IPS-15b (cell line): ENCODE results near the gene TTC39A.
A peak's percentile ranks its signal among the peaks of the same experiment; 100 is the strongest.

Source experiments
- H3K27me3 ChIP-seq: one replicate; pipeline ENCODE4 v1.6.1; 2013; ENCODE audit warnings: low read length; ENCODE audit not compliant: control insufficient read depth, insufficient read depth
- H3K36me3 ChIP-seq: one replicate; pipeline ENCODE4 v1.6.1; 2013; ENCODE audit warnings: low read length; ENCODE audit not compliant: control insufficient read depth, insufficient read depth
- H3K4me1 ChIP-seq: one replicate; pipeline ENCODE4 v1.6.1; 2013; ENCODE audit warnings: mild to moderate bottlenecking, low read length; ENCODE audit not compliant: control insufficient read depth, insufficient read depth
- H3K4me3 ChIP-seq: one replicate; pipeline ENCODE4 v1.5.1; 2013; ENCODE audit warnings: low read depth, low read length
- H3K9ac ChIP-seq: one replicate; pipeline ENCODE4 v1.6.1; 2013; ENCODE audit warnings: low read depth, mild to moderate bottlenecking, low read length
- H3K9me3 ChIP-seq: one replicate; pipeline ENCODE4 v1.6.1; 2013; ENCODE audit warnings: mild to moderate bottlenecking, low read length; ENCODE audit not compliant: control insufficient read depth, insufficient read depth

The TTC39A gene

GRCh38 chr1:51247499-51247898, 82.9 kb downstream of the TTC39A start:
- Histone ChIP-seq H3K9me3 (no peaks in the 10 kb centered on the region), H3K4me3 (no peak overlapping the region), H3K27me3 (no peaks in the 10 kb centered on the region), H3K9ac (no peak overlapping the region), H3K36me3 (no peaks in the 10 kb centered on the region), H3K4me1 (no peaks in the 10 kb centered on the region)

- H3K4me3 ChIP-seq, result no peak overlapping the region
- H3K9ac ChIP-seq, result no peak overlapping the region
- no peaks in the 10 kb centered on the region for H3K36me3 ChIP-seq
- H3K9me3 ChIP-seq, result no peaks in the 10 kb centered on the region
- H3K4me1 ChIP-seq, result no peaks in the 10 kb centered on the region
- H3K27me3 ChIP-seq, result no peaks in the 10 kb centered on the region
Observed at GRCh38 chr1:51247022-51247421, 83.3 kb downstream of the TTC39A start.

- H3K9me3 ChIP-seq, result no peaks in the 10 kb centered on the region
- H3K4me1 ChIP-seq, result peaks cover 8% of the 10 kb centered on the region
- H3K27me3 ChIP-seq, result no peaks in the 10 kb centered on the region
- H3K36me3 ChIP-seq, result no peaks in the 10 kb centered on the region
- no peak overlapping the region for H3K9ac ChIP-seq
- H3K4me3 ChIP-seq, result no peak overlapping the region
Observed at GRCh38 chr1:51242546-51242945, 87.8 kb downstream of the TTC39A start.

GRCh38 chr1:51241119-51241518, 89.2 kb downstream of the TTC39A start:
- Histone ChIP-seq H3K4me1 (peaks cover 8% of the 10 kb centered on the region), H3K27me3 (no peaks in the 10 kb centered on the region)

GRCh38 chr1:51240084-51240483, 90.3 kb downstream of the TTC39A start:
- Histone ChIP-seq H3K27me3 (peaks cover 6% of the 10 kb centered on the region), H3K4me3 (no peak overlapping the region), H3K9ac (no peak overlapping the region), H3K36me3 (peaks cover 4% of the 10 kb centered on the region), H3K9me3 (no peaks in the 10 kb centered on the region), H3K4me1 (peaks cover 13% of the 10 kb centered on the region)

More at GRCh38 chr1:51241119-51241518, 89.2 kb downstream of the TTC39A start:
- Histone ChIP-seq H3K36me3 (peaks cover 4% of the 10 kb centered on the region), H3K9ac (no peak overlapping the region), H3K9me3 (no peaks in the 10 kb centered on the region), H3K4me3 (no peak overlapping the region)

- Histone ChIP-seq H3K36me3 (peaks cover 4% of the 10 kb centered on the region), H3K4me1 (peaks cover 16% of the 10 kb centered on the region), H3K4me3 (peak overlapping the region; percentile 94), H3K9me3 (no peaks in the 10 kb centered on the region), H3K27me3 (peaks cover 11% of the 10 kb centered on the region), H3K9ac (no peak overlapping the region)
Observed at GRCh38 chr1:51238034-51238403, 92.3 kb downstream of the TTC39A start.

- Histone ChIP-seq H3K4me3 (peak overlapping the region; percentile 94), H3K9ac (peak overlapping the region; percentile 94), H3K4me1 (peaks cover 16% of the 10 kb centered on the region), H3K27me3 (peaks cover 11% of the 10 kb centered on the region), H3K36me3 (peaks cover 4% of the 10 kb centered on the region), H3K9me3 (no peaks in the 10 kb centered on the region)
Observed at GRCh38 chr1:51237351-51238033, 92.9 kb downstream of the TTC39A start.
